Parathyroid adenoma (tissue), 2 donors: Measurements from ENCODE around the gene EYA3.

Experiments used
- H2AFZ ChIP-seq: fragments of 300-600 bp; sonication (generic); one replicate; pipeline ENCODE4 v1.7.0; 2017; ENCODE audit warnings: antibody characterized with exemption, mild to moderate bottlenecking
- H3K27ac ChIP-seq: fragments of 300-600 bp; sonication (generic); one replicate; pipeline ENCODE4 v1.7.0; 2017
- H3K27me3 ChIP-seq: fragments of 300-600 bp; sonication (generic); one replicate; pipeline ENCODE4 v1.7.0; 2017; ENCODE audit warnings: low read length; ENCODE audit not compliant: control insufficient read depth, insufficient read depth
- H3K36me3 ChIP-seq: fragments of 300-600 bp; sonication (generic); one replicate; pipeline ENCODE4 v1.7.0; 2017; ENCODE audit warnings: low read length; ENCODE audit not compliant: control insufficient read depth, insufficient read depth
- H3K4me1 ChIP-seq: fragments of 300-600 bp; sonication (generic); one replicate; pipeline ENCODE4 v1.7.0; 2017; ENCODE audit warnings: control low read depth
- H3K4me2 ChIP-seq: fragments of 300-600 bp; sonication (generic); one replicate; pipeline ENCODE4 v1.7.0; 2017; ENCODE audit warnings: low read length
- H3K4me3 ChIP-seq: fragments of 300-600 bp; sonication (generic); one replicate; pipeline ENCODE4 v1.7.0; 2017; ENCODE audit warnings: low read depth, low read length
- H3K79me2 ChIP-seq: fragments of 300-600 bp; sonication (generic); one replicate; pipeline ENCODE4 v1.7.0; 2017; ENCODE audit warnings: control low read depth
- H3K9ac ChIP-seq: fragments of 300-600 bp; sonication (generic); one replicate; pipeline ENCODE4 v1.7.0; 2017; ENCODE audit warnings: mild to moderate bottlenecking
- H3K9me3 ChIP-seq: fragments of 300-600 bp; sonication (generic); one replicate; pipeline ENCODE4 v1.7.0; 2017; ENCODE audit warnings: low read length; ENCODE audit not compliant: control insufficient read depth
- TF ChIP-seq, protein P1 (sequence below): fragments of 300-600 bp; sonication (generic); IDR thresholded peaks from one replicate; pipeline ENCODE4 v1.7.0; 2017; ENCODE audit warnings: antibody characterized with exemption, mild to moderate bottlenecking
- donor health status: primary hyperparathyroidism.

Gene EYA3

DNA sequence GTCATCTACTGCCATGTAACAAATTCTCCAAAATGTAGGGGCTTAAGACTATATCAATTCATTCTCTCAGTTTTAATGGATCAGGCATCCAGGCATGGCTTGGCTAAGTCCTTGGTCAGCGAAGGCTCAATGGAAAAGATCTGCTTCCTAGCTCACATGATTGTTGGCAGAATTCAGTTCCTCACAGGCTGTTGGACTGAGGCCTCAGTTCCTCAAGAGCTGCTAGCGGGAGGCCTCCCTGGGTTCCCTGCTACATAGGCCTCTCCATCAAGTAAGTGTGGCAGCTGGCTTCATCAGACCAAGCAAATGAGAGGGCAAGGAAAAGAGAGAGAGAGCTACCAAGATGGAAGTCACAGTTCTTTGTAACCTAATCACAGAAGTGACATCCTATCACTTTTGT lies 19.6 kb upstream of the EYA3 start:
- Histone ChIP-seq H3K4me2 (no peak overlapping the region), H3K79me2 (no peaks in the 10 kb centered on the region), H3K9ac (no peak overlapping the region), H3K4me1 (no peaks in the 10 kb centered on the region), H3K36me3 (no peaks in the 10 kb centered on the region), H3K9me3 (no peaks in the 10 kb centered on the region), H2AFZ (no peak overlapping the region), H3K4me3 (no peak overlapping the region), H3K27ac (no peak overlapping the region), H3K27me3 (no peaks in the 10 kb centered on the region)
- TF ChIP-seq, protein P1, sequence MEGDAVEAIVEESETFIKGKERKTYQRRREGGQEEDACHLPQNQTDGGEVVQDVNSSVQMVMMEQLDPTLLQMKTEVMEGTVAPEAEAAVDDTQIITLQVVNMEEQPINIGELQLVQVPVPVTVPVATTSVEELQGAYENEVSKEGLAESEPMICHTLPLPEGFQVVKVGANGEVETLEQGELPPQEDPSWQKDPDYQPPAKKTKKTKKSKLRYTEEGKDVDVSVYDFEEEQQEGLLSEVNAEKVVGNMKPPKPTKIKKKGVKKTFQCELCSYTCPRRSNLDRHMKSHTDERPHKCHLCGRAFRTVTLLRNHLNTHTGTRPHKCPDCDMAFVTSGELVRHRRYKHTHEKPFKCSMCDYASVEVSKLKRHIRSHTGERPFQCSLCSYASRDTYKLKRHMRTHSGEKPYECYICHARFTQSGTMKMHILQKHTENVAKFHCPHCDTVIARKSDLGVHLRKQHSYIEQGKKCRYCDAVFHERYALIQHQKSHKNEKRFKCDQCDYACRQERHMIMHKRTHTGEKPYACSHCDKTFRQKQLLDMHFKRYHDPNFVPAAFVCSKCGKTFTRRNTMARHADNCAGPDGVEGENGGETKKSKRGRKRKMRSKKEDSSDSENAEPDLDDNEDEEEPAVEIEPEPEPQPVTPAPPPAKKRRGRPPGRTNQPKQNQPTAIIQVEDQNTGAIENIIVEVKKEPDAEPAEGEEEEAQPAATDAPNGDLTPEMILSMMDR: no peak

DNA sequence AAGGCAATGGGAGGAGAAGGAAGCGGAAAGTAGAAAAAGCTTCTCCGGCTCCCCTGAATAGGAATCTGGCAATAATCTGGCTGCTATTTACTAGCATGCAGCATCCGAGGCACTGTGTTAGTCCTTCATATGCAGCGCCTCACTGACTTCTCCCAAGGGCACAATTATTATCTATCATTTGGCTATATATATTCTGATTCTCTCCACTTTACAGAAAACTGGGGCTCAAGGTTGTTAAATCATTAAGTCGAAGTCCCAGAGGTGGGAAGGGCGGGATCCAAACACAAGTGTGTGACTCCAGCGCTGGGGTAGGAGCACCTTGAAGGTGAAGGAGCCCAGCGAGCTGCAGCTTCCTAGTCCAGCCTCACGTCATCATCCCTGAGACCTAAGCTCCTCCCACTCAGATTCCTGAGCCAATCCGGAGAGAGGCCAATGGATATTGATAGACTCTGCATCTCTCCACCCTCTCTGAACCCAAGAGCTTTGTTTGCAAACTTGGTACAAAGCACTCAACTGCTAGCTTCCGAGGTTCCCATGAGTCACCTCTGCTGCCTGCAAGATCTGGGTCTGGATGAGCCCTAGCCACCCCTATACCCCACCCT lies 16.6 kb upstream of the EYA3 start:
- Histone ChIP-seq H2AFZ (peak overlapping the region; percentile 22), H3K4me1 (no peaks in the 10 kb centered on the region), H3K27me3 (no peaks in the 10 kb centered on the region), H3K4me3 (no peak overlapping the region), H3K79me2 (no peaks in the 10 kb centered on the region), H3K9ac (no peak overlapping the region), H3K27ac (no peak overlapping the region), H3K36me3 (no peaks in the 10 kb centered on the region), H3K9me3 (no peaks in the 10 kb centered on the region), H3K4me2 (no peak overlapping the region)
- TF ChIP-seq, protein P1: no peak

DNA sequence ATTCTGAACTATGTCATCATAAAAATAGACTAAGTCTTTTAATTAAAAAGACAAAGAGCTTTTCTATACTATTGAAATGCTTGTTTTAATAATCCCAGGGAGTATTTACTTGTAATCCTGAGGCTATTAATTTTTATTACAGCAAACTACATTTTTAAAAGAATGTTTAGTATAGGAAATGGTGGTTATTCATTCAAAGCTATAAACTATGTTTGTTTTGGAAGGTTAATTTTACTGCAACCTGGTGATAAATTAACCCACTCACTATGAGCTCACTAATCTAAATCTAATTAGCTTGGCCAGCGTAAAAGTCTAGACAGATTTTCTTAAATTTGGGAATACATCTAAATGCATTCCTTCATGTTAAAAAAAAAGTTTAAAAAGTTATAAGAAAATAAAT lies 13.8 kb upstream of the EYA3 start:
- H3K4me3 ChIP-seq: no peak overlapping the region
- H2AFZ ChIP-seq: no peak overlapping the region
- no peaks in the 10 kb centered on the region for H3K79me2 ChIP-seq
- no peak overlapping the region for H3K9ac ChIP-seq
- H3K9me3 ChIP-seq: no peaks in the 10 kb centered on the region
- no peak overlapping the region for H3K27ac ChIP-seq
- no peaks in the 10 kb centered on the region for H3K4me1 ChIP-seq
- H3K4me2 ChIP-seq: no peak overlapping the region
- H3K36me3 ChIP-seq: no peaks in the 10 kb centered on the region
- TF ChIP-seq, protein P1: no peak
- H3K27me3 ChIP-seq: no peaks in the 10 kb centered on the region

DNA sequence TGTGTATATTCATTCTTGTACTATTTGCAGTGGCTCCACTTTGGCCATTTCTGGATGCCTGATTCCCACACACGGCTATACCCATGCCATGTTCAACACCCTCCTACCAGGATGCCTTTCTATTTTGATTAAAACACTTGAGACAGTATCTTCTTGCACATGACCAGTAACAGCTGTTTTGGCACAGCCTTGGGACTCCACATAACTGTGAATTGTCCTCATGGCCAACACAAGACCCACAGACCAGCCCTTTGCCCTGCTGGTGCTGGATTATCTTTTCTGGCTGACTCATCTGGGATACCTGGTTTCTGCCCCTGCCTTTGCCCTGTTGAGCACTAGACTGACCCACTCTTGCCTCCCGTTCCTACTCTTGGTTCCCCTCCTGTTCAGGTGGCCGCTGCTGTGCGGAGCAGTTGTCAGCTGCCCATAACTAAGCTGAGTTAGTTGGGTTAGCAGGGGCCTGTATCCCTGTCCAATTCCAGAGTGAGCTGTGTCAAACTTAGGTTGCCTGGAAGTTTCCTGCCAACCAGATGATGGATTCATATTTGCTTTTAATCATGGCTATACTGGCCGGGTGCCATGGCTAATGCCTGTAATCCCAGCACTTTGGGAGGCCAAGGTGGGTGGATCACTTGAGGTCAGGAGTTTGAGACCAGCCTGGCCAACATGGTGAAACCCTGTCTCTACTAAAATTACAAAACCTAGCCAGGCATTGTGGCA lies 10.8 kb upstream of the EYA3 start:
- Histone ChIP-seq H3K4me1 (no peaks in the 10 kb centered on the region), H3K4me3 (no peak overlapping the region), H3K79me2 (no peaks in the 10 kb centered on the region), H2AFZ (no peak overlapping the region), H3K27me3 (no peaks in the 10 kb centered on the region), H3K27ac (no peak overlapping the region), H3K4me2 (no peak overlapping the region), H3K36me3 (no peaks in the 10 kb centered on the region), H3K9me3 (no peaks in the 10 kb centered on the region), H3K9ac (no peak overlapping the region)
- TF ChIP-seq, protein P1: no peak

DNA sequence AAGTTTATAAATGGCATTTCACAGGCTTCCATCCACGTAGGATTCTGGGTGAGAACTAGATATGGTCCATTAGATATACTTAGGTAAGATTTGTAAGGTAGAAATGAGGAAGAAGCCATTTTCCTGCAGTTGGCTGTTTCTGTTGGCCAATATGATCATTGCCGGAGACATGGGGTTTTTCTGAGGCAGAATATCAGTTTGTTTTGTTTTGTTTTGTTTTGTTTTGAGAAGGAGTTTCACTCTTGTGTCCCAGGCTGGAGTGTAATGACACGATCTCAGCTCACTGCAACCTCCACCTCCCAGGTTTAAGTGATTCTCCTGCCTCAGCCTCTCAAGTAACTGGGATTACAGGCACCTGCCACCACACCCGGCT lies 8.7 kb upstream of the EYA3 start:
- Histone ChIP-seq H3K9me3 (no peaks in the 10 kb centered on the region), H3K4me3 (no peak overlapping the region), H3K79me2 (no peaks in the 10 kb centered on the region), H3K4me2 (no peak overlapping the region), H3K27ac (no peak overlapping the region), H3K9ac (no peak overlapping the region), H3K36me3 (no peaks in the 10 kb centered on the region), H3K4me1 (no peaks in the 10 kb centered on the region), H3K27me3 (no peaks in the 10 kb centered on the region), H2AFZ (no peak overlapping the region)
- TF ChIP-seq, protein P1: no peak
